Subcutaneous abdominal adipose tissue (tissue), 5 donors: ENCODE data around the gene TRMT10B.
"Not testable (repeated sequence)": the region's sequence is repeated elsewhere in the genome, so short reads cannot be mapped to it uniquely, and the experiment has no call there.

Source experiments
- H3K27ac ChIP-seq: one replicate; pipeline ENCODE4 v1.7.0; 2013; ENCODE audit warnings: low read depth, mild to moderate bottlenecking, inconsistent platforms, low read length, moderate library complexity
- H3K27me3 ChIP-seq, 5 donors: one replicate each; pipeline ENCODE4 v1.7.0; 2013; ENCODE audit warnings: low read length in 5 of 5, inconsistent platforms in 1 of 5; ENCODE audit not compliant: control insufficient read depth in 5 of 5, insufficient read depth in 4 of 5
- H3K36me3 ChIP-seq, 5 donors: one replicate each; pipeline ENCODE4 v1.7.0; 2013; ENCODE audit warnings: low read length in 5 of 5; ENCODE audit not compliant: control insufficient read depth in 5 of 5, insufficient read depth in 5 of 5
- H3K4me1 ChIP-seq, 5 donors: one replicate each; pipeline ENCODE4 v1.7.0; 2013; ENCODE audit warnings: low read length in 5 of 5, mild to moderate bottlenecking in 3 of 5, moderate library complexity in 1 of 5; ENCODE audit not compliant: control insufficient read depth in 5 of 5, insufficient read depth in 5 of 5
- H3K4me3 ChIP-seq, 5 donors: one replicate each; pipeline ENCODE4 v1.7.0; 2013; ENCODE audit warnings: low read length in 5 of 5, low read depth in 1 of 5
- H3K9ac ChIP-seq, 5 donors: one replicate each; pipeline ENCODE4 v1.7.0; 2013; ENCODE audit warnings: low read length in 5 of 5, mild to moderate bottlenecking in 4 of 5, moderate library complexity in 3 of 5
- H3K9me3 ChIP-seq, 5 donors: one replicate each; pipeline ENCODE4 v1.7.0; 2013; ENCODE audit warnings: low read length in 5 of 5; ENCODE audit not compliant: control insufficient read depth in 5 of 5
- donor health status: healthy.
- donor health status: healthy.
- donor health status: healthy.
- donor health status: healthy.
- donor health status: healthy.

Gene TRMT10B

DNA sequence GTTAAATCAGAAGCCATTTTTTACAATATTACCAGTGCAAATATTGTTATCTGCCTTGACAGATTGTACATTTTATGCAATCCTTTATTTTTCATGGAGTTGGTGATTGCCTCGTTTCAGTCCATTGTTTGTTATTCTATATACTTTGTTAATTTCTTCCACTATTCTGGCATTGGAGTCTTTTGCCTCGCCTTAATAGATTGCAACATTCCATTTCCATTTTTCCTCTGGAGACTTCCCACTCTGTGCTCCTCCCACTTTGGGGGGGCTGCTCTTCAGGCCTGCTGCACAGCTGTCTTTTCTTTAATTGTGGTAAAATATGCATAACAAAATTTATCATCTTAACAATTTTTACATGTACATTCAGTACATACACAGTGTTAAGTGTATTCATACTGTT is 42.6 kb downstream of the TRMT10B start:
- Histone ChIP-seq H3K4me3 (no peak overlapping the region), H3K4me1 (peaks cover 2 to 13% (median 8%) of the 10 kb centered on the region in 5 donors), H3K27ac (no peak overlapping the region), H3K9me3 (no peaks in the 10 kb centered on the region), H3K36me3 (no peaks in the 10 kb centered on the region), H3K27me3 (no peaks in the 10 kb centered on the region), H3K9ac (no peak overlapping the region)

DNA sequence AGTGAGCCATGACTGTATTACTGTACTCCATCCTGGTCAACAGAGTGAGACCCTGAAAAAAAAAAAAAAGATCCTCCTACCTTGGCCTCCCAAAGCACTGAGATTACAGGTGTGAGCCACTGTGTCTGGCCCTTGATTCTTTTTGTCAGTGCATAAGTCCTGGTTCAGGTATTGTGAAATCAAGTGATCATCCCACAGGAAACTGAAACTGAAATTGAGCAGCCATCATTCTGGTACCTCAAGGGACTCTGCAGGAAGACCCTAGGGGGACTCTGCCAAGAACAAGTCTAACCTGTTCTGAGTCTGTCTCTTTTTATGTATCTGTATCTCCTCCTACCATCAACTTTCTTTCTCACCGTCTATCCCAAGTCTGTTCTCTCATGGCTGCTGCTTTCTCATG is 45.1 kb downstream of the TRMT10B start:
- H3K36me3 ChIP-seq: no peaks in the 10 kb centered on the region
- H3K9me3 ChIP-seq: no peaks in the 10 kb centered on the region
- no peak overlapping the region for H3K27ac ChIP-seq
- H3K4me3 ChIP-seq: no peak overlapping the region
- H3K27me3 ChIP-seq: no peaks in the 10 kb centered on the region
- no peak overlapping the region for H3K9ac ChIP-seq
- H3K4me1 ChIP-seq: peaks cover 10 to 33% (median 27%) of the 10 kb centered on the region in 5 donors

DNA sequence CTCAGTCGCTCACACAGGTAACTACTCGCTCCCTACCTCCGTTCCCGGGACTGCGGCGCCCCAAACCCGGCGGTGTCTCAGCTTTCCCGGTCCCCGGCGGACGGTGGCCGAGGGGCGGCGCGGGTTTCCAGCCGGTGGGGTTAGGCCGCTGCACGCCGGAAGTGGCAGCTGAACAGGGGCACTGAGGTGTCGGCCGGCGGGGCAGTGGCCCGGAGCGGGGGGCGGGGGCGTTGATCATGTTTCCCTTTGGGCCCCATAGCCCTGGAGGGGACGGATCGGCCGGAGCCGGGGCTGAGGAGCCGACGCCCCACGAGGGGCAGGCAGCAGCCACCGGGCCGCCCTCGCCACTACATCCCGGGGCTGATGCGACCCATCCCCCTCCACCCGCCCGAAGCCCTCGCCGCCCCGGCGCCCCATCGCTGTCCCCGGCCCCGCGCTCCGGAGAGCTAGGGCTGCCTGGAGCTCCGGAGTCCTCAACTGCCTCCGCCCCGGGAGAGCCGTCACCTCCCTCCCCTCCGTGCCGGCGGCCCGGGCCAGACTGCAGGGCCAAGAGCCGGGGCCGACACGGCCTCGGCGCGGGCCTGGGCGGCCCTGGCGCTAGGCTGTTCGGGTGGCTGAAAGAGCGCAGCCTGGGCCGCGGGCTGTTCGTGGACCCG is 47.2 kb downstream of the TRMT10B start, which contains the start of gene DCAF10:
TSS of gene DCAF10 (plus strand) at position 167 of the 656 bp plus-strand sequence. CDS start at position 237, 70 bp downstream.
- Histone ChIP-seq H3K27ac (peak within 1 kb of the TSS; percentile 88), H3K9ac (peak within 1 kb of the TSS; percentile 73 to 99 (median 93)), H3K4me3 (peak within 1 kb of the TSS; percentile 79 to 99 (median 95)), H3K27me3 (no peaks in the 10 kb centered on the region), H3K36me3 (no peaks in the 10 kb centered on the region), H3K9me3 (no peaks in the 10 kb centered on the region), H3K4me1 (peaks cover 10 to 34% (median 27%) of the 10 kb centered on the region in 5 donors)

DNA sequence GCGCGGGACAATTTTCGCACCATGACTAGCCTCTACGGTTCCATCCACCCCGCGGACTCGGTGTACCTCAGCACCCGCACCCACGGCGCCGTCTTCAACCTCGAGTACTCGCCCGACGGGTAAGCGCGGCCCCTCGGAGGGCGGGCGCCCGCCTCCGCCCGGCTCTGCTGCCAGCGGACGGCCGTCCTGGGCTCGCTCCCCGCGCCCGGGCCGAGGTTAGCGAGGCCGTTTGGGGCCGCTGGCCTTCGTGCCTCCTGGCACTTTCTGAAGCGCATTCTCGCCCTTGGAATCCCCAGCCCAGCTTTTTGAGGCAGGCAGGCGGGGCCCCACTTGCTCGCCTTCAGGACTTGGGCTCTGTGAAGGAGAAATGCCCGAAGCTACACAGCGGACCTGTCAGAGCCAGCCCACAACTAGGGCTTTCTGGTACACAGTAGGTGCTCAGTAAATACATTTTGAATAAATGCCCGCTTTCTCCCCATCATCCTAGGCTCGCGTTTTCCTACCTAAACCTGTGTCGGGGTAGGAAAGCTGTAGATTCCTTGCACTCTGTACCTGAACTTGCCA is 47.8 kb downstream of the TRMT10B start:
- Histone ChIP-seq H3K4me3 (peak overlapping the region; percentile 79 to 99 (median 88)), H3K9ac (peak overlapping the region; percentile 73 to 99 (median 93)), H3K4me1 (peaks cover 10 to 34% (median 27%) of the 10 kb centered on the region in 5 donors), H3K9me3 (no peaks in the 10 kb centered on the region), H3K27me3 (no peaks in the 10 kb centered on the region), H3K36me3 (no peaks in the 10 kb centered on the region), H3K27ac (peak overlapping the region; percentile 88)

DNA sequence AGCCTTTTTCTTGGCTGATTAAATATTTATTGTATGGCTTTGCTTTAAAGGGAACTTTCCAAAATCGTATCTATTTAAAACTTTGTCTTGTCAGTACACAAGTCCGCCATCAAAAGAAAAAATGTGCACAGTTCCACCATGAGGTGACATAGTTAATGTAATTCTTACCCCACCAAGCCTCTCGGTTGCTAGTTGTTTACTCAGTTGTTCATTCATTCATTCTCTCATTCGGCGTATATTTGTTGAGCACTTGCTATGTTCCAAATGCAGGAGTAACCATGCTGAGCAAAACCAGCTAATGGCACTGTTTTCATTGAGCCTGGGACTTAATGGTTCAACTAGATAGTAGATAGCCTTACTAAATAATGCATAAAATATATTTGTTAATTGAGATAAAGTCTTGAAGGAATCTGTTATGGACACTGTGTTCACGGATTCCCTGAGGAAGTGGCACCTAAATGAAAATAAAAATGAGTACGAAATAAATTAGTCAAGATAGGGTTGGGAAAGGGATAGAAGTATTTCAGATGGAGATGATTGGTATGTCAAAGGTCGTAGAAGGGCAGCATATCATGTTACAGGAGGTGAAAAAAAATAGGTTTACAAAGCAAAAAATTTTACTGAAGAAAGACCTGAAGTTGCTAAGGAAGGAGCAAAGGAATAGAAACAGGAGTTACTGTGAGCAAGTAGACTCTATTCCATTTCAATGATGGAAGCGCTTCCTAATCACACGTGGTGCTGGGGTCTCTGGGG is 48.5 kb downstream of the TRMT10B start:
- Histone ChIP-seq H3K9me3 (no peaks in the 10 kb centered on the region), H3K36me3 (no peaks in the 10 kb centered on the region), H3K9ac (peak overlapping the region; percentile 73 to 99 (median 93)), H3K27ac (peak overlapping the region; percentile 88), H3K27me3 (no peaks in the 10 kb centered on the region), H3K4me3 (peak overlapping the region; percentile 79 to 99 (median 88)), H3K4me1 (peaks cover 10 to 34% (median 27%) of the 10 kb centered on the region in 5 donors)

DNA sequence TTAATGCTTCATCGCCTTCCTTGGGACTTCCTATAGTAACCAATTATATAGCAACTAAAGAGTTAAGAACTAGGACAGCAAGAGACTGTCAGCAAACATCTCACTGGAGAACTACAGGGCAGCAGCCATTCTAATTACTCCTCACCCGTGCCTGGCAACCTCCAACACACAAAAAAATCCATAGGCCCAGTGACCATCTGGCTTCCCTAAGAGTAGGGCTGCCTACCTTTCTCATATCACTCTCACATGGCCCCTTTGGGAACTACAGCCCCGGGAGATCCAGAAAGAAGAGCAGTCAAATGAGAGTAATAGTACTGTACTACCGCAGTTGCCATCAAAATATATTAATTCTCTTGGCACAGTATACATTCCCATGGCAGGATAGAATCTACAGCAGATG is 52.7 kb downstream of the TRMT10B start:
- H3K36me3 ChIP-seq: peaks cover 0 to 4% (median 3%) of the 10 kb centered on the region in 5 donors
- H3K4me3 ChIP-seq: no peak overlapping the region
- H3K27me3 ChIP-seq: no peaks in the 10 kb centered on the region
- peaks cover 9 to 25% (median 15%) of the 10 kb centered on the region in 5 donors for H3K4me1 ChIP-seq
- peak overlapping the region in 1 of 5 donors; percentile 34 for H3K9ac ChIP-seq
- no peaks in the 10 kb centered on the region for H3K9me3 ChIP-seq
- no peak overlapping the region for H3K27ac ChIP-seq

DNA sequence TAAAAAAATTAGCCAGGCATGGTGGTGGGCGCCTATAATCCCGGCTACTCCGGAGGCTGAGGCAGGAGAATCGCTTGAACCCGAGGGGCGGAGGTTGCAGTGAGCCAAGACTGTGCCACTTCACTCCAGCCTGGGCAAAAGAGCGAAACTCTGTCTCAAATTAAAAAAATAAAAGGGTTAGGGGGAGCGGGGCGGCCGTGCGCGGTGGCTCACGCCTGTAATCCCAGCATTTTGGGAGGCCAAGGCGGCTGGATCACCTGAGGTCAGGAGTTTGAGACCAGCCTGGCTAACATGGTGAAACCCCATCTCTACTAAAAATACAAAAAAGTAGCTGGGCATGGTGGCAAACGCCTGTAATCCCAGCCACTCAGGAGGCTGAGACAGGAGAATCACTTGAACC is 56.1 kb downstream of the TRMT10B start:
- H3K36me3 ChIP-seq, H3K27me3 ChIP-seq, H3K4me1 ChIP-seq, H3K4me3 ChIP-seq, H3K9ac ChIP-seq, H3K9me3 ChIP-seq, H3K27ac ChIP-seq: not testable (repeated sequence)

DNA sequence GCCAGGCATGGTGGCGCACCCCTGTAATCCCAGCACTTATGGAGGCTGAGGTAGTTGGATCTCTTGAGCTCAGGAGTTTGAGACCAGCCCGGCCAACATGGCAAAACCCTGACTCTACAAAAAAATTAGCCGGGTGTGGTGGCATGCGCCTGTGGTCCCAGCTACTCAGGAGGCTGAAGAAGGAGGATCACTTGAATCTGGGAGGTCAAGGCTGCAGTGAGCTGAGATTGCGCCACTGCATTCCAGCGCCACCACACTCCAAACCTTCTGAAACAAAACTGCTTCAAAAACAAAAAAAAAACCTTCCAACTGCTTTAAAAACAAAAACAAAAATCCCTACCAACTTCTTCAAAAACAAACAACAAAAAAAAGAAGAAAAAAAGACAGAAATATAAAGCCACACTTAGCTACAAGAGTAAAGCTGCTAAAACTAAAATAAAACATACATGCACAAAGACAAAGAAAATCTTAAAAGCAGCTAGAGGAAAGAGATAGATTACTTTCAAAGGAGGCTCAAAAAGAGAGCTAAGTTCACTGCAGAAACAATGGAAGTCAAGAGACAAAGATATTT is 58.4 kb downstream of the TRMT10B start:
- Histone ChIP-seq H3K4me1 (no peaks in the 10 kb centered on the region), H3K27me3 (no peaks in the 10 kb centered on the region), H3K27ac (no peak overlapping the region), H3K36me3 (peaks cover 0 to 4% (median 3%) of the 10 kb centered on the region in 5 donors), H3K9ac (no peak overlapping the region), H3K9me3 (no peaks in the 10 kb centered on the region), H3K4me3 (no peak overlapping the region)

DNA sequence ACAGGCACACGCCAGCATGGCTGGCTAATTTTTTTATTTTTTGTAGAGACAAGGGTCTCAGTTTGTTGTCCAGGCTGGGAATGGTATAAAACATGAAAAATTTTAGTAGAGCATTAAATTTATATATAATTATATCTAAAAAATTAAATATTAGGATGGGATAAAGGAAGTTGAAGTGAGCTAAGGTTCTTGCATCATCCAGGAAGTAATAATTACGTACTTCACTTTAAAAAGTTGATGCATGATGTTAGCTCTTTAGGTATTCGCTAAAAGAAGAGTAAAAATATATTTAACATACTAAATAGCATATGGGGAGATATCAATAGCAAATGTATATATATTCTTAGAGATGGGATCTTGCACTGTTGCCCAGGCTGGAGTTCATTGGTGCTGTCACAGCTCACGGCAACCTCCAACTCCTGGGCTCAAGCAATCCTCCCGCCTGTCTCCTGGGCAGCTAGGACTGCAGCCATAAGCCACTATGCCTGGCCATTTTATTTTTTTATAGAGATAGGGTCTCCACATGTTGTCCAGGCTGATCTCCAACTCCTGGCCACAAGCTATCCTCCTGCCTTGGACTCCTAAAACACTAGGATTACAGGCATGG is 59.3 kb downstream of the TRMT10B start:
- no peak overlapping the region for H3K4me3 ChIP-seq
- peaks cover 0 to 3% (median 1%) of the 10 kb centered on the region in 5 donors for H3K36me3 ChIP-seq
- H3K4me1 ChIP-seq: no peaks in the 10 kb centered on the region
- H3K9me3 ChIP-seq: no peaks in the 10 kb centered on the region
- H3K27me3 ChIP-seq: no peaks in the 10 kb centered on the region
- H3K9ac ChIP-seq: peak overlapping the region in 1 of 5 donors; percentile 14
- no peak overlapping the region for H3K27ac ChIP-seq
